Measurements from ENCODE around the gene CSRNP3.

CSRNP3 gene

DNA sequence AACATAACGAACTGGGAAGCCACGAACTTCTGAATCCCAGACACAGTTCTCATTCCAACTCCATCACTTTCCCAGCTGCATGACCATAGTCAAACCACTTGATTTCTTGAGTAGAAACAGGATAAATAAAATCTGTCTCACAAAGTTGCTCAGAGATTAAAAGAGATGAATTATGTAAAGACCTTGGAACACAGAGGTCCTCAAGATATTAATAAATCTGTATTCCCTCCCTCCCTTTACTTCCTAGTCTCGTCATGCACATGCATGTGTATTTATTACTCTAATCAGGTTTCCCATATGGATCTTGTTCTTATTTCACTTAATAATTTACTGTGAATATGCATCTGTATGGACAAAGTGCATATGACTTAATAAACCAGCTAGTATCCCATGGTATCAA lies 21.1 kb upstream of the CSRNP3 start:
- Histone ChIP-seq H3K4me1 (no peaks in the 10 kb centered on the region; the same call in 1 of the 2 replicates), H3K4me3 (no peak overlapping the region), H3K9me3 (no peaks in the 10 kb centered on the region), H3K27me3 (ENCODE audit: low read depth) (no peaks in the 10 kb centered on the region), H3K36me3 (replicated peaks) (no peaks in the 10 kb centered on the region)
- in situ Hi-C loops (cut with MboI; ENCODE audit: low sequenced_read_pairs), result no loop called here
- DNase-seq (ENCODE audit: low spot score in 2 of 2), result no peak

DNA sequence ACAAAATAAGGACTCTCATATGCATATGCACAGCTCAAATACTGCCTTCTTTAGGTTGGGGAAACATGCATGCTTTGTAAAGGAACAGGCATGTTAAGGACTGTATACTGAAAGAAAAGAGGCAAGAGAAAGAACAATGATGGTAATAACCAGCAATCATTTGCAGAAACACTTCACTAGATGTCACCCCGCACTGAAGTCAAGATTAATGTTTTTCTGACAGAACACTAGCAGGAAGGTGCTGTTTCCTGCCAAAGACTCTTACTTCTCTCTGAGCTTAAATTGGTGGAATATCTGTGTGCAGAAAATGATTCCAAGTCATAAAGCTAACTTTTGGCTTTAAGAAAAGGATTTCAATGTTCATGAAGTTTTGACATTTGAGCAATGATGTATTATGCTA lies 19.3 kb upstream of the CSRNP3 start:
- DNase-seq (ENCODE audit: low spot score in 2 of 2), result no peak
- in situ Hi-C loops (cut with MboI; ENCODE audit: low sequenced_read_pairs), result no loop called here
- H3K4me1 ChIP-seq, result no peaks in the 10 kb centered on the region
- H3K27me3 ChIP-seq (ENCODE audit: low read depth), result no peaks in the 10 kb centered on the region
- no peak overlapping the region for H3K4me3 ChIP-seq
- no peaks in the 10 kb centered on the region for H3K36me3 ChIP-seq (replicated peaks)
- H3K9me3 ChIP-seq, result no peaks in the 10 kb centered on the region

DNA sequence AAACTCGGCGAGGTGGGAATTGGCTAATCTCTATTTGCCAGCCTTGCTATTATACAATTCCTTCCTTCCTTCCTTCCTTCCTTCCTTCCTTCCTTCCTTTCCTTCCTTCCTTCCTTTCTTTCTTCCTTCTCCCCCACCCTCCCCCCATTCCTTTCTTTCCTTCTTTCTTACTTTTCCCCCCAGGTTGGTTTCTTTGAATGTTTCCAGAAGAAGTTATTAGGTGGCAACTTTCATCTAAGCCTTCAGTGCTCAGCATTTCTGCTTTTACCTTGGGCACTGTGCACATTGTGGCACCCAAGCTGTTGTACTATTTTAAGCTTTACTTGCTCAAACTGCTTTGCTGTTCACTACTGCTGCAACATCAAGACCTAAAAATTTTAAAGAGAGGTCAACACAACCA lies 17.2 kb upstream of the CSRNP3 start:
- Histone ChIP-seq H3K9me3 (no peaks in the 10 kb centered on the region), H3K36me3 (replicated peaks) (no peaks in the 10 kb centered on the region), H3K4me1 (no peaks in the 10 kb centered on the region), H3K4me3 (no peak overlapping the region), H3K27me3 (ENCODE audit: low read depth) (no peaks in the 10 kb centered on the region)
- in situ Hi-C loops (cut with MboI; ENCODE audit: low sequenced_read_pairs), result no loop called here
- DNase-seq (ENCODE audit: low spot score in 2 of 2), result no peak

DNA sequence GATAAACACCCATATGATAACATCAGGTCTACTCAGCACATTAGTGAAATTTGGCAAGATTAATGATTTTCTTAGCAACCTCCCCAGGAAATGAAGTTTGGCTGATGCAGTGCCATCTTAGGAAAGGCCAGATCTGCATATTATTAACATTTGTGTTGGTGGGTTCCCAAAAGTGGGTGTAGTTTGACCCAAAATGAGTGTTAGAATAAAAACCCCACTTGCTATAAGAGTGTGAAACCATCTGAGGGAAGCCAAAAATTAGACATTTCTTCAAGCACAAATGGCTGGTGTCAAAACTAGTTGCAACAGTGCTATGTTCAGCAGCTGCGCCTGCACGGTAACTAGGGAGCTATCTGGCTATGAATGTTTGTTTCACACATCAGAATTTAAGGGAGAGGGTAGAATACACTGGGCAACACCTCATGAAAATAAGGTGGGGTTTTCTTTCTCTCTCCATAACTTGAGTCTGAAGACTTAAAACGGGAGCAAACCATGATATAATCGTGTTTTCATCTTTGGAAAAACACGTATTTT lies 15.9 kb upstream of the CSRNP3 start:
- Histone ChIP-seq H3K4me3 (no peak overlapping the region), H3K9me3 (no peaks in the 10 kb centered on the region), H3K27me3 (ENCODE audit: low read depth) (no peaks in the 10 kb centered on the region), H3K36me3 (replicated peaks) (no peaks in the 10 kb centered on the region), H3K4me1 (no peaks in the 10 kb centered on the region)
- no peak for DNase-seq (ENCODE audit: low spot score in 2 of 2)
- in situ Hi-C loops (cut with MboI; ENCODE audit: low sequenced_read_pairs), result no loop called here

DNA sequence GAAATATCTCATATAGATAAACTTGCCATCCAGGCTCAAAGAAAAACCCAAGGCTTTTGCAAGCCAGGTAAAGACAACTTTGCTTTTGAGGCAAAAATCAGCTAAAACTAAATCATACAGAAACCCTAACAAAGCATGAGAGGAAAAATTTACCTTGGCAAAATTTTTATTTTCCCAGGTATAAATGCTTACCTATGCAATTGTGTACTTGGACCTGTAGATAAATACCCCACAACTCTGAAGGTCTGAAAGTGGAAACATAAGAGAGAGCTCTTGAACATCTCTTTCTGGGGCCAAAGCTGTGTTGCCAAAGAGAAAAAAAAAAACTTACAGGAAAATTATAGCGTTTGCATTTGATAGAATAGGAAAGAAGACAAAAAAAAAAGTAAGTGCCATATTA lies 14.6 kb upstream of the CSRNP3 start:
- in situ Hi-C loops (cut with MboI; ENCODE audit: low sequenced_read_pairs), result no loop called here
- no peaks in the 10 kb centered on the region for H3K36me3 ChIP-seq (replicated peaks)
- DNase-seq (ENCODE audit: low spot score in 2 of 2), result no peak
- H3K27me3 ChIP-seq (ENCODE audit: low read depth), result no peaks in the 10 kb centered on the region
- no peak overlapping the region for H3K4me3 ChIP-seq
- H3K4me1 ChIP-seq, result peaks cover 2% of the 10 kb centered on the region; the same call in 1 of the 2 replicates
- no peaks in the 10 kb centered on the region for H3K9me3 ChIP-seq

DNA sequence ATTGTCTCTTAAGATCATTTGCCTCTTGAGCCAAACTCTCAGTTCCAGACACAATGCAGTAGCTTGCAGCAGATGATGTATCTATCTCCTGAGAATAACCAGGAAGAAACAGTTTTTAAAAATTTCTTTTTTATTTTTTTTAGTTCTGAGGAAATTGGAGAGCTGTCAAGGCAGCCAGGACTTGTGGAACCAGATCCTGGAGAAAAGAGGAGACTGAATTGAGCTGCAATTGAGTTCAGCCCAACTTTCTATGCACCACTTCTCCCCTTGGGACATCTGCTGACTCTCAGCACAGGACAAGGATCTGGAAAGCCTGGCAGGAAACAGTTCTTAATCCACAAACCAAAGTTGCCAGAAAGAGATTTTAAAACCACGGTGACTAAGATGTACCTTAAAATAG lies 13.5 kb upstream of the CSRNP3 start:
- Histone ChIP-seq H3K27me3 (ENCODE audit: low read depth) (no peaks in the 10 kb centered on the region), H3K9me3 (no peaks in the 10 kb centered on the region), H3K36me3 (replicated peaks) (no peaks in the 10 kb centered on the region), H3K4me3 (no peak overlapping the region), H3K4me1 (peaks cover 2% of the 10 kb centered on the region; the same call in 1 of the 2 replicates)
- no peak for DNase-seq (ENCODE audit: low spot score in 2 of 2)
- in situ Hi-C loops (cut with MboI; ENCODE audit: low sequenced_read_pairs), result no loop called here

DNA sequence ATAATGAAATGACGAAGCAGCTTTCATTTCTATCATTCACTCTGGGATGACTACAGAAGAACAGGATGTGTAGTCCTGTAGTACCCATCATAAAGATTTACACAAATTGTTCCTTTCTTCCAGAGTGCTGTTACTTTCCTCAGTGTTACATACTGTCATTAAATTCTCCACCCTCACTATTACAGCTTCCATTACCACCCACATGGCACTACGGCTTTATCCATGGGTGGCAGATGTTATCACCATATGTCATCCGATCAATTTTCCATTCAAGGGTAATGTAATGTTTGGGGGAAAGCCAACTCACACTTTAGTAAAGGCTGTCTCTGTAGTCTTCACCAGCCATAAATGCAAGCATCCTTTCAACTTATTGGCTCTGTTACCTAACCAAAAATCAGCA lies 7.1 kb upstream of the CSRNP3 start:
- in situ Hi-C loops (cut with MboI; ENCODE audit: low sequenced_read_pairs), result no loop called here
- DNase-seq (ENCODE audit: low spot score in 2 of 2), result no peak
- Histone ChIP-seq H3K4me1 (peaks cover 2% of the 10 kb centered on the region; the same call in 1 of the 2 replicates), H3K36me3 (replicated peaks) (no peaks in the 10 kb centered on the region), H3K27me3 (ENCODE audit: low read depth) (no peaks in the 10 kb centered on the region), H3K4me3 (no peak overlapping the region), H3K9me3 (no peaks in the 10 kb centered on the region)

DNA sequence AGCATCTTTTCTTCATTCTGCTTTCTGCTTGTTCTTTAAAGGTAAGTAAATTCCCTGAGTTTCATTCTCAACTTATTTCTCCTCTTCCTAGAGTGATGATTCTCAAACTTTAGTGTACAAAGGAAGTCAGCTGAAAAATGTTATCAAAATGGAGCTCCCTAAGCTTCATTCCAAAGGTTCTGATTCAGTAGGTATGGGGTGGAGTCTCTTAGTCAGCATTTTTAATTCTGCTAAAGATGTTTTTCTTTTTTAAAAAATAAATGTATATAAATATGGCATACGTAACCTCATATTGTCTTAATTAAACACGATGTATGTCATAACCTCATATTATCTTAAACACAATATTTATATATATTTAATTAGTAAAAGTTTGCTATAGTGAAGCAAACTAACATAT lies 3.1 kb upstream of the CSRNP3 start:
- no peaks in the 10 kb centered on the region for H3K27me3 ChIP-seq (ENCODE audit: low read depth)
- no peaks in the 10 kb centered on the region for H3K36me3 ChIP-seq (replicated peaks)
- DNase-seq (ENCODE audit: low spot score in 2 of 2), result no peak
- no peaks in the 10 kb centered on the region for H3K9me3 ChIP-seq
- peaks cover under 1% of the 10 kb centered on the region for H3K4me1 ChIP-seq
- no peak overlapping the region for H3K4me3 ChIP-seq
- in situ Hi-C loops (cut with MboI; ENCODE audit: low sequenced_read_pairs), result no loop called here

DNA sequence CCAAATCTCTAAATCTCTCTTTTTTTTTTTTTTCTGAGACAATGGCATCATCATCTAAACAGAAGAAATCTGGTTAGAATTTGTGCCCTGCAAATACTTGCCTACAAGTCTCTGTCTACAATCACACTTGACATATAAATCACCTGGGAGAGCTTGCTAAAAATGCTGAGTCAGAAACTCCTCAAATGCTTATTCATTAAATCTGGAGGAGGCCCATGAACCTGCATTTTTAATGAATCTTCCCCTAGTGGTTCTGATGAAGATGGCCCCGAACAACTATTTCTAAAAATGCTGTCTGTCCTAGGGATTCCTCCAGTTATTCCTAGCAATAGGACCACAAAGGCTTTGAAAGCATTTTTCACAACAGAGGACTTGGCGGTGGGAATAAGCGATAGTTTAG lies 1.6 kb upstream of the CSRNP3 start:
- H3K4me3 ChIP-seq, result no peak overlapping the region
- no peaks in the 10 kb centered on the region for H3K9me3 ChIP-seq
- no peak for DNase-seq (ENCODE audit: low spot score in 2 of 2)
- in situ Hi-C loops (cut with MboI; ENCODE audit: low sequenced_read_pairs), result no loop called here
- peaks cover 10% of the 10 kb centered on the region for H3K4me1 ChIP-seq
- H3K27me3 ChIP-seq (ENCODE audit: low read depth), result no peaks in the 10 kb centered on the region
- no peaks in the 10 kb centered on the region for H3K36me3 ChIP-seq (replicated peaks)

DNA sequence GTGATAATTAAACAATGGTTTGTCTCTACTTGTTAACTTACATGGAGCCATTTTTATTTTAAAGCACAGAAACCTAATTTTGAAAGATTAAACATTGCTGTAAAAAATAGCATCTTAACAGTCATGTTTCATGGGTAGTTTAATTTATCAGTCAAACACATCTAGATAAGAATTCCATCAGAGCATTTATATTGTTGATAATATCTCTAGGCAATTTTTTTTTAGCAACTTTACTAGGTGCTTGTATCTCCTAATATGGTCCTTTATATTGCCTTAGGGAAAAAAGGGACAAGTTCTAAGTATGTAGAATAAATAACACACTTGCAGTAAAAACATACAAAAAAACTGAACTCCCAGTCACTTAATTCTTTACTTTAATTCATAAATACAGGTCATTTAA lies 863 bp downstream of the CSRNP3 start:
- Histone ChIP-seq H3K36me3 (replicated peaks) (no peaks in the 10 kb centered on the region), H3K4me3 (peak overlapping the region; percentile 34), H3K9me3 (no peaks in the 10 kb centered on the region), H3K27me3 (ENCODE audit: low read depth) (no peaks in the 10 kb centered on the region), H3K4me1 (peaks cover 17% of the 10 kb centered on the region)
- in situ Hi-C loops (cut with MboI; ENCODE audit: low sequenced_read_pairs), result no loop called here
- DNase-seq (ENCODE audit: low spot score in 2 of 2), result no peak

DNA sequence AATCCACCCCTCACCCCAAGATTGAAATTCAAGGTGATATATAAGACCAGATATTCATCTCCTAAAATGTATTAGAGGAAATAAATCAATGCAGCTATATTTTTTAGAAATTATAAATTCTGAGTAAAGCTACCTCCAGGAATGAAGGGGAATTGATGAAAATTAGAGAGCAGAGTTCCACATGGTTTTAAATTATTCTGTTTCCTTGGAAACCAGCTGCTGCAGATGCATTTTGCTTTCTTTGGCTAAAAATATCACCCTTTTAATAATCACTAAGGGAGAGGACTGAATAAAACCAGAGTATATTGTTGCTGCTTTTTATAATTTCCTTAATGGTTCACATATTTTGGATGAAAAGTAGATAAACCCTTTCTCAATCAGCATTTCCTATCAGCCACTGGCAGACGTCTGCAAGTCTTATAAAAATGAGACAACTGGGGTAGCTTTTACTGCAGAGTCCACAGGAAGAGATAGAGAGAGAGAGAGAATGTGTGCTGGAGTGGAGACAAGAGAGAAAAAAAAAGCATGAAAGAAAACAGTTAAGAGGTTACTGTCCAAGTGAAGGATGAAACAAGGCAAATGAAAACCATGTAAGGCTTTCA lies 2.0 kb downstream of the CSRNP3 start:
- H3K27me3 ChIP-seq (ENCODE audit: low read depth), result no peaks in the 10 kb centered on the region
- peak in 1 of 2 experiments; percentile 44 for DNase-seq (ENCODE audit: low spot score in 2 of 2)
- H3K4me1 ChIP-seq, result peaks cover 17% of the 10 kb centered on the region
- H3K36me3 ChIP-seq (replicated peaks), result no peaks in the 10 kb centered on the region
- H3K4me3 ChIP-seq, result no peak overlapping the region
- in situ Hi-C loops (cut with MboI; ENCODE audit: low sequenced_read_pairs), result no loop called here
- H3K9me3 ChIP-seq, result no peaks in the 10 kb centered on the region

DNA sequence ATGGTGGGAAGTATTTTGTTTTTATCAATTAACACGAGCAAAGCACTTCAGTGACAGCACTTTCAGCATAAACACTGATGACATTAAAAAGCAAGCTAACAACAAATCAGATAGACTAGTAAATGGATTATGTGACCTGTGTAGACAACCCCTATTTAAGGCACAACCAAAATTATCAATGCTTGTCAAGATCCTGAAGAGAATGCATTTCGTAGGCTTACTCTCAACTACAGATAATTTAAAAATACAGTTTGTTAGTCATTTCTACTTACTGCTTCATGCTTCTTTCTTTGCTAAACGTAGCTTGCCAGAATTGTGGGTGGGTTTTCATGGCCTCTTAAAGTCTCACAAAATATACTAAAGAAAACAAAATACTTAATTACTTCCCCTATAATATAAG lies 3.4 kb downstream of the CSRNP3 start:
- no peaks in the 10 kb centered on the region for H3K36me3 ChIP-seq (replicated peaks)
- peaks cover 17% of the 10 kb centered on the region for H3K4me1 ChIP-seq
- no peak for DNase-seq (ENCODE audit: low spot score in 2 of 2)
- no peak overlapping the region for H3K4me3 ChIP-seq
- no peaks in the 10 kb centered on the region for H3K27me3 ChIP-seq (ENCODE audit: low read depth)
- H3K9me3 ChIP-seq, result no peaks in the 10 kb centered on the region
- in situ Hi-C loops (cut with MboI; ENCODE audit: low sequenced_read_pairs), result no loop called here

DNA sequence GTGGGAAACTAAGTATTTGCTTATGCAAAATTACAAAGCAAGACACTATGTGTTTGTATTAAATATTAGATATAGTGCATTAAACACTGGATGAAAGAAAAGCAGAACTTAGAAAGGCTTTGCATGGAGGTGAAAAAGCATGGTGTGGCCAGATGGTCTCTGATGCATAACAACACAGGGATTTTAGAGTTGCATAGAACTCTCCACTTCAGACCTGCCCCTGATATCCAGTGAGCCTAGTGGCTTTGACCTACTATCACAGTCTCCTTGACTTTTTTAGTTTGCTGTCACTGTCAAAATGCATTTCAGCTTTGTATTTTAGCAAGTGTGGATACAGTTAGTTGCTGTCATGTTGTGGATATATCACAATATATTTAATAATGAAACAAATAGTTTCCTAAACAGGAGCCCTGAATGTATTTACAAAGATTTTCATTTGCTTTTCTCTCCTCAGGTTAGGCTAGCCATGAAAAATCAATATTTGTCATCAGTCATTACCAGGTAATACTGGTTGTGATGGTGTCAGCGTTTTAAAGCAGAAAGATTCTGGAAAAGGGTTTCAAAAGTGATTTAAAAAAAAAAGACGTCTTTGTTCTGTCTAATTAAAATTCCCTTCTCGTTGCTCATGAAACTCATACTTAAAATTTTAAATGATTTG lies 5.2 kb downstream of the CSRNP3 start:
- peak in 1 of 2 experiments; percentile 17 for DNase-seq (ENCODE audit: low spot score in 2 of 2)
- in situ Hi-C loops (cut with MboI; ENCODE audit: low sequenced_read_pairs), result no loop called here
- Histone ChIP-seq H3K9me3 (no peaks in the 10 kb centered on the region), H3K4me3 (no peak overlapping the region), H3K4me1 (peaks cover 17% of the 10 kb centered on the region), H3K27me3 (ENCODE audit: low read depth) (no peaks in the 10 kb centered on the region), H3K36me3 (replicated peaks) (no peaks in the 10 kb centered on the region)

DNA sequence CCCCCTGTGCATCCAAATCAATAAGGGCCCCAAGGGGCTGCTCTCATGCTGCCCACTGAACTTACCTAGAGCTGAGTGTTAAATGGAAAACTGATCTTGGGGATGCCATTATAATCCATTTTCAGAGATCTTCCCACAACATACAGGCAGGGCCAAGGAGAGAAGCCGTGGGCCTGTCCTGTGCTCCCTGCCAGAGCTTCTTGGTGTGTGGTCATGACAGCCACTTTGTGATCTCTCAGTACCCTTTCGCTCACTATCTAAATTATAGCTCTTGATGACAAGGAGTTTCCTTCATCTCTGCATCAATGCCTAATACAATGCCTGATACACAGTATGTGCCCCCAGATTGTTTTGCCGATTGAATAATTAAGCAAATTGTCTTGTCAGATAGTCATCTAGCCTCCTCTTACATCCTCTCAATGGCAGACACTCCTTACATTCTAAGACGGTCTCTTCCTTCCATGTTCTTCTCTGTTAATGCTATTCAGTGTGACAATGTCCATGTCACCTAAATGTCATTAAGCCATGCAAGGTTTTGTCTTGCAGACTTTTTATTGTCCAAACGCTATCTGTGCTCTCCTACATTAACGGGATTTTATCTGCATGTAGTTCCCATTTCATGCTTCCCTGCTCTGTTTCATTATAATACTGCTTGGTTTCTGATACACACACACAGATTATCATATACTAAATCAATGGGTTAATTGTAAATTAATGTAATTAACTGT lies 5.9 kb downstream of the CSRNP3 start:
- H3K4me1 ChIP-seq, result peaks cover 17% of the 10 kb centered on the region
- no peak for DNase-seq (ENCODE audit: low spot score in 2 of 2)
- no peaks in the 10 kb centered on the region for H3K9me3 ChIP-seq
- in situ Hi-C loops (cut with MboI; ENCODE audit: low sequenced_read_pairs), result no loop called here
- no peaks in the 10 kb centered on the region for H3K36me3 ChIP-seq (replicated peaks)
- no peaks in the 10 kb centered on the region for H3K27me3 ChIP-seq (ENCODE audit: low read depth)
- H3K4me3 ChIP-seq, result no peak overlapping the region
